ENCODE measurements around the gene SASH1.

SASH1 gene

GRCh38 chr6:148316308-148316707 lies 26.3 kb upstream of the SASH1 start:
- DNase-seq (ENCODE audit: low read depth) = no peak
- TF ChIP-seq CTCF (conservative IDR thresholded peaks at IDR 0.05; ENCODE audit: control insufficient read depth, insufficient read depth, low read depth, low read length) = no peak
- no peak overlapping the region for H3K4me3 ChIP-seq (ENCODE audit: control insufficient read depth, low read depth, low read length)

DNA sequence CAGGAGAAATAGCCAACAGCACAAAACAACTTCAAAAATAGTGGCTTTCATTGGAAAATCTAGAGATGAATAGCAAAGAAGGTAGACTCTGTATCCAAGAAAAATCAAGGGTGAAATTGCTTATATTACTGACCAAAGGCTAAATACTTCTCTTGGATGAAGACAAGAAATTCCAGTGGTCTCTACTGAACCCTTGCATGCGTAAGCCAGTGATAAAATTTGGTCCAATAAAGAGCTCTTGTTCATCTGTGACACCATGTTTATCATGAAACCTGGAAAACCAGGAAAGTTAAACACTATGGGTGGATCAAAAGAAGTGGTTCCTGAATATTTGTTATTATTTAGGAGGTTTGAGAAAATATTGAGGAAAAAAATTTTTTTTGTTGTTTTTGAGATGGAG lies 25.6 kb upstream of the SASH1 start:
- DNase-seq (ENCODE audit: low read depth) = no peak
- no peak for TF ChIP-seq CTCF (conservative IDR thresholded peaks at IDR 0.05; ENCODE audit: control insufficient read depth, insufficient read depth, low read depth, low read length)
- no peak overlapping the region for H3K4me3 ChIP-seq (ENCODE audit: control insufficient read depth, low read depth, low read length)

GRCh38 chr6:148317739-148318138 lies 24.9 kb upstream of the SASH1 start:
- no peak for DNase-seq (ENCODE audit: low read depth)
- H3K4me3 ChIP-seq (ENCODE audit: control insufficient read depth, low read depth, low read length) = no peak overlapping the region
- TF ChIP-seq CTCF (conservative IDR thresholded peaks at IDR 0.05; ENCODE audit: control insufficient read depth, insufficient read depth, low read depth, low read length) = no peak

DNA sequence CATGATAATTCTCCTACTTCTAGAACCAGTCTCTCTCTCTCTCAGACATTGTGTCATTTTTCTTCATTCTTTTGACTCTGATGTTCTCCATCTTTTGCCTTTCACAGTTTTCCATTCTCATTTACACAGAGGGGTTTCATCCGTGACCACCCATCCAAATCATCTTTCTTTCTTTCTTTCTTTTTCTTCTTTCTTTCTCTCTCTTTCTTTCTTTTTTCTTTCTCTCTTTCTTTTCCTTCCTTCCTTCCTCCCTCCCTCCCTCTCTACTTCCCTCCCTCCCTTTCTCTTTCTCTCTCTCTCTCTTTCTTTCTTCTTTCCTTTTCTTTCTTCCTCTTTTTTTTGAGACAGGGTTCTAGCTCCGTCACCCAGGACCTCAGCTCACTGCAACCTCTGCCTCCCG lies 19.9 kb upstream of the SASH1 start:
- H3K4me3 ChIP-seq (ENCODE audit: control insufficient read depth, low read depth, low read length) = no peak overlapping the region
- no peak for DNase-seq (ENCODE audit: low read depth)
- no peak for TF ChIP-seq CTCF (conservative IDR thresholded peaks at IDR 0.05; ENCODE audit: control insufficient read depth, insufficient read depth, low read depth, low read length)

- DNase-seq (ENCODE audit: low read depth) = peak; percentile 95
- TF ChIP-seq CTCF (conservative IDR thresholded peaks at IDR 0.05; ENCODE audit: control insufficient read depth, insufficient read depth, low read depth, low read length) = no peak
- no peak overlapping the region for H3K4me3 ChIP-seq (ENCODE audit: control insufficient read depth, low read depth, low read length)
Observed at GRCh38 chr6:148323344-148323743, 19.3 kb upstream of the SASH1 start.

DNA sequence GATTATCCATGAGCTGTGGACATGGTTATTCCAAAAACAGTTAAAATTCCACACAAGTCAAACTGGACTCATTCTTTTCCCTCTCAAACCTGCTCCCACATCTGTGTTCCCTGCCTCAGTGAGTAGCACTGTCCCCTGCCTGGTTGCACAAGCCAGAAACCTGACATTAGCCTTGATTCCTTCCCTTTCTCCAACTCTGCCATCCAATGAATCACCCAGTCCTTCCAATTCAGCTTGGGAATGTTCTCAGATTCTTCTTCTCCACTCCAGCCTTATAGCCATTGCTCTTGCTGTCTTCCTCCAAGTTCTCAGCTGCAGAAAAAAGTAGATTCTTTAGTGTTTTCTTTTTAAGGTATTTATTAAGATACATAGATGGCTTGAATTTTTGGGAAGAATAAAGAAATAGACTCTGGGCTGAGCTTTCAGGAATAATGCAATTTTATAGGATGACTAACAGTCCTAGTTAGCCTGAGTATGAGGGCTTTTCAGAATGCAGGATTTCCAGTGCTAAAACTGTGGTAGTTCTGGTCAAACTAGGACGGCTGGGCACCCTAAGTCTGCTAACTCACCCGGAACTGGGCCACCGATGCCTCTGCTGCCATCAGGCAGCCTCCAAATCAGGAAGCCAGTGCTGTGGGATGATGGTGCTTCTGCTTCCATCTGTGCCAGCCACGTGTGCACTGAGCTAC lies 18.2 kb upstream of the SASH1 start:
- no peak overlapping the region for H3K4me3 ChIP-seq (ENCODE audit: control insufficient read depth, low read depth, low read length)
- no peak for TF ChIP-seq CTCF (conservative IDR thresholded peaks at IDR 0.05; ENCODE audit: control insufficient read depth, insufficient read depth, low read depth, low read length)
- DNase-seq (ENCODE audit: low read depth) = peak; percentile 67

Measured in fibroblast of mammary gland (primary cell).